IMR-90 (cell line): Measurements from ENCODE around the gene KCNH2. TPM values are rescaled to one million over a fixed set of nuclear protein-coding genes. Genes with fewer than 3 reads are reported as not detected.

Source experiments
- ATAC-seq: fragments of 200-7000 bp; cut with Tn5 transposase; 2 replicates; pipeline ENCODE4 v1.9.1; 2020; ENCODE audit warnings: low read depth, mild to moderate bottlenecking, moderate library complexity
- BruUV-seq: library from RNA; stranded (reverse); fragments of 400-500 nt; replicated peaks from 2 replicates; lab custom pipeline; 2021; lab: Mats Ljungman, UMichigan
- CTCF ChIA-PET: fragments of 300-600 bp; formaldehyde crosslinking; extraction: SDS; loops from one replicate; lab custom pipeline; 2021; ENCODE audit warnings: antibody characterized with exemption; lab: Yijun Ruan, JAX
- POLR2A ChIA-PET: fragments of 300-600 bp; sonication (Branson Sonifier 250); formaldehyde crosslinking; loops from one replicate; lab custom pipeline; 2022; ENCODE audit warnings: antibody characterized with exemption; ENCODE audit not compliant: unreplicated experiment; lab: Charles Lee
- DNase-seq: peaks from one replicate; pipeline ENCODE4 v3.0.0; 2013
- H2AFZ ChIP-seq: replicated peaks from 2 replicates; pipeline ENCODE3; 2013; ENCODE audit warnings: low read length, mild to moderate bottlenecking; ENCODE audit not compliant: poor library complexity
- H2AK5ac ChIP-seq: 2 replicates; pipeline ENCODE4 v1.6.1; 2013; ENCODE audit warnings: low read depth, low read length, inconsistent platforms
- H2AK9ac ChIP-seq: replicated peaks from 2 replicates; pipeline ENCODE3; 2013; ENCODE audit warnings: mild to moderate bottlenecking, low read depth, low read length, moderate library complexity; ENCODE audit not compliant: poor library complexity
- H2BK120ac ChIP-seq: 2 replicates; pipeline ENCODE4 v1.6.1; 2013; ENCODE audit warnings: low read depth, low read length, inconsistent platforms
- H2BK15ac ChIP-seq: 3 replicates; pipeline ENCODE4 v1.6.1; 2013; ENCODE audit warnings: low read depth, low read length, inconsistent platforms
- H2BK20ac ChIP-seq: 2 replicates; pipeline ENCODE4 v1.6.1; 2013; ENCODE audit warnings: low read depth, mild to moderate bottlenecking, inconsistent platforms, low read length, moderate library complexity
- H2BK5ac ChIP-seq: 2 replicates; pipeline ENCODE4 v1.6.1; 2013; ENCODE audit warnings: mild to moderate bottlenecking, low read depth, low read length, inconsistent platforms; ENCODE audit not compliant: poor library complexity, severe bottlenecking
- H3K14ac ChIP-seq: replicated peaks from 2 replicates; pipeline ENCODE4 v1.6.1; 2013; ENCODE audit warnings: low read depth, low read length, inconsistent platforms
- H3K18ac ChIP-seq: 2 replicates; pipeline ENCODE4 v1.6.1; 2013; ENCODE audit warnings: low read depth, low read length, control low read depth
- H3K23ac ChIP-seq: 2 replicates; pipeline ENCODE4 v1.6.1; 2013; ENCODE audit warnings: low read depth, low read length, inconsistent platforms
- H3K27ac ChIP-seq: 2 replicates; pipeline ENCODE4 v1.5.1; 2013; ENCODE audit warnings: mild to moderate bottlenecking, control low read depth, low read length; ENCODE audit not compliant: insufficient read depth
- H3K27me3 ChIP-seq: 2 replicates; pipeline ENCODE4 v1.6.1; 2013; ENCODE audit warnings: low read length; ENCODE audit not compliant: control insufficient read depth, insufficient read depth
- H3K36me3 ChIP-seq: 2 replicates; pipeline ENCODE4 v1.6.1; 2013; ENCODE audit warnings: low read length, mixed read lengths; ENCODE audit not compliant: control insufficient read depth, insufficient read depth
- H3K4ac ChIP-seq: 2 replicates; pipeline ENCODE4 v1.6.1; 2013; ENCODE audit warnings: low read depth, low read length, inconsistent platforms
- H3K4me1 ChIP-seq: 2 replicates; pipeline ENCODE4 v1.6.1; 2013; ENCODE audit warnings: low read length, mixed read lengths; ENCODE audit not compliant: control insufficient read depth, insufficient read depth
- H3K4me2 ChIP-seq: 2 replicates; pipeline ENCODE4 v1.6.1; 2013; ENCODE audit warnings: low read depth, mild to moderate bottlenecking, control low read depth, low read length, moderate library complexity
- H3K4me3 ChIP-seq: 2 replicates; pipeline ENCODE4 v1.5.1; 2013; ENCODE audit warnings: low read depth, mild to moderate bottlenecking, control low read depth, low read length, moderate library complexity; ENCODE audit not compliant: insufficient read depth
- H3K56ac ChIP-seq: 2 replicates; pipeline ENCODE4 v1.6.1; 2013; ENCODE audit warnings: low read length, inconsistent platforms; ENCODE audit not compliant: insufficient read depth; ENCODE audit errors: extremely low read depth
- H3K79me1 ChIP-seq, 2 experiments: 2 replicates each; pipeline ENCODE4 v1.6.1; 2013; ENCODE audit warnings: low read length in 2 of 2, inconsistent platforms in 1 of 2, low read depth in 1 of 2
- H3K9ac ChIP-seq: 2 replicates; pipeline ENCODE4 v1.6.1; 2013; ENCODE audit warnings: low read depth, low read length, control low read depth
- H3K9me1 ChIP-seq: 2 replicates; pipeline ENCODE4 v1.6.1; 2013; ENCODE audit warnings: low read length, inconsistent platforms; ENCODE audit not compliant: insufficient read depth
- H3K9me3 ChIP-seq: 2 replicates; pipeline ENCODE4 v1.6.1; 2013; ENCODE audit warnings: low read length; ENCODE audit not compliant: control insufficient read depth, insufficient read depth
- H4K20me1 ChIP-seq: 2 replicates; pipeline ENCODE4 v1.6.1; 2013; ENCODE audit warnings: low read length, inconsistent platforms; ENCODE audit not compliant: insufficient read depth
- H4K5ac ChIP-seq: 2 replicates; pipeline ENCODE4 v1.6.1; 2013; ENCODE audit warnings: mild to moderate bottlenecking, low read depth, low read length, control low read depth
- H4K8ac ChIP-seq, 2 experiments: 2 replicates each; pipeline ENCODE4 v1.6.1; 2013; ENCODE audit warnings: low read depth in 2 of 2, low read length in 2 of 2, control low read depth in 1 of 2, inconsistent platforms in 1 of 2
- H4K91ac ChIP-seq: 2 replicates; pipeline ENCODE4 v1.6.1; 2013; ENCODE audit warnings: low read depth, low read length, inconsistent platforms; ENCODE audit not compliant: insufficient read depth
- BHLHE40 ChIP-seq: fragments of 150-350 bp; IDR thresholded peaks from 2 replicates; pipeline ENCODE4 v1.6.1; 2016; ENCODE audit warnings: mild to moderate bottlenecking, low read depth, low read length
- CEBPB ChIP-seq: IDR thresholded peaks from 2 replicates; pipeline ENCODE4 v1.6.1; 2012; ENCODE audit warnings: low read depth, low read length, improper control_type of control experiment
- CHD1 ChIP-seq: IDR thresholded peaks from 2 replicates; pipeline ENCODE4 v1.6.1; 2012; ENCODE audit warnings: low read depth, low read length, improper control_type of control experiment
- CTCF ChIP-seq: conservative IDR thresholded peaks from 2 replicates; pipeline ENCODE4 v1.5.1; 2012; ENCODE audit warnings: mild to moderate bottlenecking, low read depth, low read length, improper control_type of control experiment
- ELK1 ChIP-seq: fragments of 150-350 bp; IDR thresholded peaks from 2 replicates; pipeline ENCODE4 v1.6.1; 2016; ENCODE audit warnings: low read depth, mild to moderate bottlenecking, low read length, moderate library complexity, borderline replicate concordance
- FOS ChIP-seq: fragments of 150-350 bp; IDR thresholded peaks from 2 replicates; pipeline ENCODE4 v1.6.1; 2016; ENCODE audit warnings: low read depth, low read length
- MAFK ChIP-seq: IDR thresholded peaks from 2 replicates; pipeline ENCODE4 v1.6.1; 2012; ENCODE audit warnings: low read depth, low read length, improper control_type of control experiment
- MAZ ChIP-seq: IDR thresholded peaks from 2 replicates; pipeline ENCODE4 v1.6.1; 2012; ENCODE audit warnings: low read depth, mild to moderate bottlenecking, low read length, improper control_type of control experiment, moderate library complexity, borderline replicate concordance
- MXI1 ChIP-seq: IDR thresholded peaks from 2 replicates; pipeline ENCODE4 v1.6.1; 2012; ENCODE audit warnings: low read depth, mild to moderate bottlenecking, low read length, moderate library complexity, borderline replicate concordance
- NFE2L2 ChIP-seq: fragments of 150-350 bp; IDR thresholded peaks from 2 replicates; pipeline ENCODE4 v1.6.1; 2016; ENCODE audit warnings: low read depth, mild to moderate bottlenecking, low read length
- POLR2A ChIP-seq: IDR thresholded peaks from 2 replicates; pipeline ENCODE4 v1.6.1; 2012; ENCODE audit warnings: mild to moderate bottlenecking, low read depth, low read length
- RAD21 ChIP-seq: IDR thresholded peaks from 2 replicates; pipeline ENCODE4 v1.6.1; 2012; ENCODE audit warnings: low read length, improper control_type of control experiment
- RCOR1 ChIP-seq: IDR thresholded peaks from 2 replicates; pipeline ENCODE4 v1.6.1; 2012; ENCODE audit warnings: mild to moderate bottlenecking, low read length, improper control_type of control experiment; ENCODE audit not compliant: insufficient replicate concordance
- RFX5 ChIP-seq: IDR thresholded peaks from 2 replicates; pipeline ENCODE4 v1.8.0; 2012; ENCODE audit warnings: low read depth, mild to moderate bottlenecking, low read length, moderate library complexity
- SMC3 ChIP-seq: fragments of 150-350 bp; IDR thresholded peaks from 2 replicates; pipeline ENCODE4 v1.6.1; 2016; ENCODE audit warnings: low read depth, mild to moderate bottlenecking, antibody characterized with exemption, low read length, moderate library complexity
- USF2 ChIP-seq: fragments of 150-350 bp; IDR thresholded peaks from 2 replicates; pipeline ENCODE4 v1.6.1; 2017; ENCODE audit warnings: mild to moderate bottlenecking, antibody characterized with exemption, low read length, low read depth
- WGBS, 2 experiments: methylation state at CpG; one replicate each; pipeline versions ENCODE4 v1.1.5 to v1.1.7; 2013; ENCODE audit warnings: missing lambda C conversion rate in 2 of 2; ENCODE audit not compliant: insufficient read length in 1 of 2; ENCODE audit errors: extremely low coverage in 2 of 2; 5-methylcytosine and 5-hydroxymethylcytosine counted together
- dilution Hi-C: fragments of 300-500 bp; cut with HindIII; formaldehyde crosslinking; loops from one replicate; pipeline ENCODE4 v1.14.3; 2018; ENCODE audit warnings: low sequenced_read_pairs; ENCODE audit not compliant: unreplicated experiment
- in situ Hi-C: fragments of 300-500 bp; cut with MboI; formaldehyde crosslinking; loops from 3 replicates; pipeline ENCODE4 v1.14.3; 2019; ENCODE audit warnings: low sequenced_read_pairs, inconsistent platforms, mixed read lengths
- intact Hi-C: fragments of 100-400 bp; cut with micrococcal nuclease; formaldehyde crosslinking; loops from 2 replicates; pipeline ENCODE4 v1.10.0; 2022
- polyA plus RNA-seq, 3 experiments: library from polyadenylated mRNA; depleted of rRNA; stranded (reverse); fragments of >200 nt; gene quantifications; 2 replicates each; pipeline ENCODE4 v1.2.3, GENCODE V29; 2012; ENCODE audit warnings: low replicate concordance in 1 of 3
- total RNA-seq: library from RNA; depleted of rRNA; stranded (reverse); fragments of >200 nt; gene quantifications from 2 replicates; pipeline ENCODE4 v1.2.3, GENCODE V29; 2012

KCNH2 gene
- total and polyA plus RNA-seq, 2 of the 4 experiments (the other 2 are of a cell fraction), result 0.90 to 2.1 TPM

GRCh38 chr7:150970424-150970823 is 7.7 kb downstream of the KCNH2 start:
- intact Hi-C loops, result no loop called here
- POLR2A ChIA-PET, result no interaction called here
- Histone ChIP-seq H4K20me1 (no peaks in the 10 kb centered on the region; the same call in 1 of the 2 replicates), H2BK120ac (no peak overlapping the region), H3K18ac (no peak overlapping the region), H3K27ac (no peak overlapping the region), H2BK5ac (no peak overlapping the region), H3K79me1 (no peaks in the 10 kb centered on the region), H3K4ac (no peak overlapping the region), H3K36me3 (no peaks in the 10 kb centered on the region; the same call in 1 of the 2 replicates), H2BK20ac (no peak overlapping the region), H2AK5ac (no peak overlapping the region), H2AFZ (no peak overlapping the region), H3K4me3 (no peak overlapping the region), H3K9ac (no peak overlapping the region), H4K5ac (no peak overlapping the region), H3K23ac (no peak overlapping the region), H2BK15ac (no peak overlapping the region), H4K8ac (no peak overlapping the region), H3K9me3 (no peaks in the 10 kb centered on the region), H3K56ac (no peak overlapping the region), H3K4me2 (no peak overlapping the region), H2AK9ac (no peak overlapping the region), H3K4me1 (peaks cover 18% of the 10 kb centered on the region; the same call in 1 of the 2 replicates), H4K91ac (no peak overlapping the region), H3K9me1 (no peaks in the 10 kb centered on the region), H3K14ac (no peak overlapping the region), H3K27me3 (peaks cover 30% of the 10 kb centered on the region)
- dilution Hi-C loops, result no loop called here
- ATAC-seq (no peak), DNase-seq (no peak)
- BruUV-seq, result no TSS peak
- 64% methylated on average over 5 of the region's 11 CpGs; no CpG with 5 or more reads in 1 of the 2 experiments for WGBS, 2 experiments
- TF ChIP-seq MXI1, result no peak
- TF ChIP-seq CEBPB, result no peak
- TF ChIP-seq BHLHE40, result no peak
- no peak for TF ChIP-seq MAFK
- no peak for TF ChIP-seq ELK1
- TF ChIP-seq MAZ, result no peak
- no peak for TF ChIP-seq POLR2A
- TF ChIP-seq SMC3, result no peak
- TF ChIP-seq CTCF, result no peak
- no peak for TF ChIP-seq RFX5
- no peak for TF ChIP-seq RCOR1
- TF ChIP-seq RAD21, result no peak
- TF ChIP-seq USF2, result no peak
- TF ChIP-seq CHD1, result no peak
- no peak for TF ChIP-seq FOS
- no peak for TF ChIP-seq NFE2L2
- in situ Hi-C loops, result no loop called here
- CTCF ChIA-PET, result interaction anchor here (1.2 kb wide), 1 partner anchor 18 kb away, joined by 4 read pairs; no protein-coding TSS in a partner anchor
